ENCODE measurements around the gene THRB.

The THRB gene

GRCh38 chr3:24525022-24525421 is 30.4 kb upstream of the THRB start:
- DNase-seq (ENCODE audit: low read depth) = no peak
- TF ChIP-seq MYC (IDR thresholded peaks at IDR 0.05; ENCODE audit: low read depth, low read length) (no peak), POLR2A (IDR thresholded peaks at IDR 0.05; ENCODE audit: extremely low read depth, insufficient read length) (no peak), MAX (IDR thresholded peaks at IDR 0.05; ENCODE audit: low read depth, low read length) (no peak), CTCF (IDR thresholded peaks at IDR 0.05; ENCODE audit: low read depth, low read length) (no peak)
- no peak overlapping the region for H3K4me3 ChIP-seq (ENCODE audit: low read depth, low read length)

GRCh38 chr3:24523988-24524727 is 29.5 kb upstream of the THRB start:
- TF ChIP-seq POLR2A (IDR thresholded peaks at IDR 0.05; ENCODE audit: extremely low read depth, insufficient read length) = no peak
- no peak for TF ChIP-seq MYC (IDR thresholded peaks at IDR 0.05; ENCODE audit: low read depth, low read length)
- TF ChIP-seq MAX (IDR thresholded peaks at IDR 0.05; ENCODE audit: low read depth, low read length) = no peak
- TF ChIP-seq CTCF (IDR thresholded peaks at IDR 0.05; ENCODE audit: low read depth, low read length) = no peak
- no peak for DNase-seq (ENCODE audit: low read depth)
- H3K4me3 ChIP-seq (ENCODE audit: low read depth, low read length) = no peak overlapping the region

- no peak for TF ChIP-seq CTCF (IDR thresholded peaks at IDR 0.05; ENCODE audit: low read depth, low read length)
- TF ChIP-seq MYC (IDR thresholded peaks at IDR 0.05; ENCODE audit: low read depth, low read length) = no peak
- TF ChIP-seq POLR2A (IDR thresholded peaks at IDR 0.05; ENCODE audit: extremely low read depth, insufficient read length) = no peak
- TF ChIP-seq MAX (IDR thresholded peaks at IDR 0.05; ENCODE audit: low read depth, low read length) = no peak
- no peak overlapping the region for H3K4me3 ChIP-seq (ENCODE audit: low read depth, low read length)
- no peak for DNase-seq (ENCODE audit: low read depth)
Measured at GRCh38 chr3:24523215-24523614, 28.6 kb upstream of the THRB start.

DNA sequence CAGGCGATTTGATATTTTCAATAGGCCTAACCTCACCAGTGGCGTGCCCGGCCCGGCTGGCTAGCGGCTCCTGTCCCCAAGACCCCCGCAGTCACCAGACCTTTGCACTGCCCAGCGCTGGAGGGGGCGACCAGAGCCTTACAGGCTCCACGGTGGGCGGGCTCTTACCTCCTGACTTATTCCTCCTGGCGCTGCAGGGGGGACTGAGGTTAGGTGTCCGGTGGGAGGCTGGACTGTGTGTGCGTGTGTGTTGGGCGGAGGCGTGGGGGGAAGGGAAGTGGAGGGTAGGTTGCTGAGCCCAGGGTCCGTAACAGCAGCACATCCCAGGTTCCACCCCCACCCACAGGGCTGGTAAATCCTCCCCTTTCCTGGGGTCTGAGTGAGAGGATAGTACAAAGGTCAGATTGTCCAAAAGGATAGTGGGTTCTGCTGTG is 27.5 kb upstream of the THRB start:
- no peak for DNase-seq (ENCODE audit: low read depth)
- TF ChIP-seq POLR2A (IDR thresholded peaks at IDR 0.05; ENCODE audit: extremely low read depth, insufficient read length) (no peak), MYC (IDR thresholded peaks at IDR 0.05; ENCODE audit: low read depth, low read length) (no peak), CTCF (IDR thresholded peaks at IDR 0.05; ENCODE audit: low read depth, low read length) (no peak), MAX (IDR thresholded peaks at IDR 0.05; ENCODE audit: low read depth, low read length) (no peak)
- H3K4me3 ChIP-seq (ENCODE audit: low read depth, low read length) = no peak overlapping the region

DNA sequence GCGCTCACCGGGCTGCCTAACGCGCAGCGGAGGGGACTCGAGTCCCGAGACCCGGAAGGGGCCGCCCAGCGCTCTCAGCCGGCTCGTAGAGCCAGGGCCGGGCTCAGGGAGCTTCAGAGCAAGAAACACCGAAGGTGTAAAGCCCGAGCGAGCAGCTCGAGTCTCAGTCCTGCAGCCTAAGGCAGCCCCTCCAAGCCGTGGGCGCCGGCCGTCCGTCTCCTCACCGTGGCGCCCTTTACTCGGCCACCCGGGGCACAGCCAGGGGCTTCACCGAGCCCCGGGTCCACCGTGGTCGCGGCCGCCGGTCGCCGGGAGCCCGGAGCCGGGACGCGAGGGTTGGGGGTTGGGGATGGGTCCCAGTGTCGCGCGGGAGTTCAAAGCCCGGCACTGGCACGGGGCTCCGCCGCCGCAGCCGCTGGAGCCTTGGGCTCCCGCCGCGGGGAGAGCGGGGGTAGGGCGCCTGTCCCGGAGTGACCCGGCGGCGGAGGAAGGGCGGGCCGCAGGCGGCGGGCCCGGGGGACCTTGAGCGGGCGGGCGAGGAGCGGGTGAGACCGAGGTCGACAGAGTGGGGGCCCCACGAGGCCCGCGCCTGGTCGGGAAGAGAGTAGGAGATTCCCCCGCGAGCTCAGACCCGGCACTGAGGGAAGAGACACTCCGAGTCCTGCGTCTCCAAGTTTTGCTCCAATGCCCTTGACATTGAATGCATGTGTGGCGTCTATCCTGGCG is 26.9 kb upstream of the THRB start:
- no peak for DNase-seq (ENCODE audit: low read depth)
- TF ChIP-seq POLR2A (IDR thresholded peaks at IDR 0.05; ENCODE audit: extremely low read depth, insufficient read length) (no peak), MAX (IDR thresholded peaks at IDR 0.05; ENCODE audit: low read depth, low read length) (no peak), CTCF (IDR thresholded peaks at IDR 0.05; ENCODE audit: low read depth, low read length) (no peak), MYC (IDR thresholded peaks at IDR 0.05; ENCODE audit: low read depth, low read length) (no peak)
- no peak overlapping the region for H3K4me3 ChIP-seq (ENCODE audit: low read depth, low read length)
